GM23248 (cell line): ENCODE results near the gene SERPINB2. TPM values are rescaled to one million over a fixed set of nuclear protein-coding genes. Genes with fewer than 3 reads are reported as not detected.

Experiments used
- DNase-seq: peaks from one replicate; pipeline ENCODE4 v3.0.0-alpha.2; 2015
- H2AFZ ChIP-seq: fragments of 200-600 bp; sonication (generic); 2 replicates; pipeline ENCODE4 v1.6.1; 2016; ENCODE audit warnings: antibody characterized with exemption
- H3F3A ChIP-seq: fragments of 200-600 bp; sonication (generic); 2 replicates; pipeline ENCODE4 v1.6.1; 2016; ENCODE audit warnings: mild to moderate bottlenecking, antibody characterized with exemption, mixed run types; ENCODE audit not compliant: insufficient read depth
- H3K27ac ChIP-seq: fragments of 200-600 bp; sonication (generic); 2 replicates; pipeline ENCODE4 v1.5.1; 2016; ENCODE audit warnings: mild to moderate bottlenecking
- H3K27me3 ChIP-seq: fragments of 200-600 bp; sonication (generic); replicated peaks from 2 replicates; pipeline ENCODE4 v1.6.1; 2016; ENCODE audit warnings: mild to moderate bottlenecking; ENCODE audit not compliant: insufficient read depth
- H3K36me3 ChIP-seq: fragments of 200-600 bp; sonication (generic); 2 replicates; pipeline ENCODE4 v1.6.1; 2016; ENCODE audit warnings: low read depth, mild to moderate bottlenecking
- H3K4me1 ChIP-seq: fragments of 200-600 bp; sonication (generic); 2 replicates; pipeline ENCODE4 v1.6.1; 2016; ENCODE audit warnings: mild to moderate bottlenecking; ENCODE audit not compliant: insufficient read depth
- H3K4me2 ChIP-seq: fragments of 200-600 bp; sonication (generic); one replicate; pipeline ENCODE4 v1.6.1; 2016; ENCODE audit warnings: mild to moderate bottlenecking; ENCODE audit not compliant: unreplicated experiment
- H3K4me3 ChIP-seq: fragments of 200-600 bp; sonication (generic); 2 replicates; pipeline ENCODE4 v1.5.1; 2016; ENCODE audit warnings: mild to moderate bottlenecking
- H3K79me2 ChIP-seq: fragments of 200-600 bp; sonication (generic); 2 replicates; pipeline ENCODE4 v1.6.1; 2016; ENCODE audit warnings: mild to moderate bottlenecking; ENCODE audit not compliant: insufficient read depth
- H3K9ac ChIP-seq: fragments of 200-600 bp; sonication (generic); 2 replicates; pipeline ENCODE4 v1.6.1; 2016; ENCODE audit warnings: mild to moderate bottlenecking
- H3K9me2 ChIP-seq: fragments of 200-600 bp; sonication (generic); 2 replicates; pipeline ENCODE4 v1.6.1; 2016; ENCODE audit warnings: mixed run types, mild to moderate bottlenecking, moderate library complexity; ENCODE audit not compliant: insufficient read depth
- H3K9me3 ChIP-seq: fragments of 200-600 bp; sonication (generic); one replicate; pipeline ENCODE4 v1.6.1; 2017; ENCODE audit warnings: low read depth
- H4K20me1 ChIP-seq: fragments of 200-600 bp; sonication (generic); 2 replicates; pipeline ENCODE4 v1.6.0; 2016; ENCODE audit not compliant: insufficient read depth
- EZH2 ChIP-seq: fragments of 200-600 bp; sonication (generic); IDR thresholded peaks from 2 replicates; pipeline ENCODE4 v1.6.1; 2018; ENCODE audit warnings: antibody characterized with exemption, mild to moderate bottlenecking; ENCODE audit not compliant: insufficient read depth, poor library complexity, severe bottlenecking
- EZH2phosphoT487 ChIP-seq: fragments of 200-600 bp; sonication (generic); IDR thresholded peaks from 2 replicates; pipeline ENCODE4 v1.6.1; 2018; ENCODE audit warnings: antibody characterized with exemption, moderate library complexity, mild to moderate bottlenecking, low read depth; ENCODE audit not compliant: insufficient read depth
- WGBS, 2 experiments: methylation state at CpG; one replicate each; pipeline ENCODE4 v1.1.6; 2015 to 2017; ENCODE audit warnings: low lambda C conversion rate in 2 of 2, low coverage in 1 of 2; ENCODE audit errors: missing lambda C conversion rate in 2 of 2; 5-methylcytosine and 5-hydroxymethylcytosine counted together
- in situ Hi-C: fragments of 300-500 bp; cut with MboI; formaldehyde crosslinking; loops from 2 replicates; pipeline ENCODE4 v1.15.0; 2020
- polyA plus RNA-seq: library from polyadenylated mRNA; unstranded; fragments of >200 nt; fragmentation: Nextera tagmentation; extraction: Ambion mirVana; gene quantifications from 2 replicates; pipeline ENCODE4 v1.2.1, GENCODE V29; 2016
- total RNA-seq: library from RNA; depleted of rRNA; stranded (reverse); fragments of >200 nt; shearing (Covaris generic); gene quantifications from 2 replicates; pipeline ENCODE4 v1.2.3, GENCODE V29; 2014

Gene SERPINB2
- total and polyA plus RNA-seq, 2 experiments from 2014 or later, result 6.1 to 10.7 TPM

GRCh38 chr18:63860531-63860930 is 27.0 kb upstream of the SERPINB2 start:
- DNase-seq, result no peak
- H3K4me3 ChIP-seq, result no peak overlapping the region
- no peaks in the 10 kb centered on the region for H3K9me3 ChIP-seq
- H3K27me3 ChIP-seq, result no peaks in the 10 kb centered on the region
- no peaks in the 10 kb centered on the region for H3K4me1 ChIP-seq
- H3F3A ChIP-seq, result no peaks in the 10 kb centered on the region
- no peaks in the 10 kb centered on the region for H3K9me2 ChIP-seq
- H4K20me1 ChIP-seq, result no peaks in the 10 kb centered on the region
- H3K36me3 ChIP-seq, result no peaks in the 10 kb centered on the region
- H3K4me2 ChIP-seq, result no peak overlapping the region
- in situ Hi-C loops, result no loop called here
- no peak overlapping the region for H2AFZ ChIP-seq
- TF ChIP-seq EZH2phosphoT487, result no peak
- TF ChIP-seq EZH2, result no peak
- no peak overlapping the region for H3K27ac ChIP-seq
- no peak overlapping the region for H3K9ac ChIP-seq
- no peaks in the 10 kb centered on the region for H3K79me2 ChIP-seq
- WGBS, 2 experiments, result 94 to 100% methylated on average over 2 of the region's 2 CpGs

- H2AFZ ChIP-seq, result peak overlapping the region; percentile 39; the same call in 1 of the 2 replicates
- no peaks in the 10 kb centered on the region for H3K9me3 ChIP-seq
- TF ChIP-seq EZH2phosphoT487 (no peak), EZH2 (no peak)
- H3K4me2 ChIP-seq, result peak overlapping the region; percentile 10
- 95 to 97% methylated on average over 3 of the region's 3 CpGs for WGBS, 2 experiments
- peak; percentile 17 for DNase-seq
- no peaks in the 10 kb centered on the region for H3K9me2 ChIP-seq
- peak overlapping the region; percentile 23; the same call in 1 of the 2 replicates for H3K27ac ChIP-seq
- H3K9ac ChIP-seq, result no peak overlapping the region
- peaks cover 5% of the 10 kb centered on the region for H3F3A ChIP-seq
- in situ Hi-C loops, result no loop called here
- H3K36me3 ChIP-seq, result no peaks in the 10 kb centered on the region
- no peaks in the 10 kb centered on the region for H3K27me3 ChIP-seq
- no peak overlapping the region for H3K4me3 ChIP-seq
- H3K79me2 ChIP-seq, result no peaks in the 10 kb centered on the region
- H3K4me1 ChIP-seq, result peaks cover 34% of the 10 kb centered on the region
- H4K20me1 ChIP-seq, result no peaks in the 10 kb centered on the region
These were observed 20.0 kb upstream of the SERPINB2 start for GRCh38 chr18:63867368-63868125.

GRCh38 chr18:63868546-63868945 is 19.0 kb upstream of the SERPINB2 start:
- Histone ChIP-seq H3K9ac (no peak overlapping the region), H3K36me3 (no peaks in the 10 kb centered on the region), H3K9me3 (no peaks in the 10 kb centered on the region), H3F3A (peaks cover 5% of the 10 kb centered on the region), H4K20me1 (no peaks in the 10 kb centered on the region), H3K27me3 (no peaks in the 10 kb centered on the region), H3K4me1 (peaks cover 34% of the 10 kb centered on the region), H2AFZ (no peak overlapping the region), H3K79me2 (no peaks in the 10 kb centered on the region), H3K4me2 (no peak overlapping the region), H3K4me3 (no peak overlapping the region), H3K27ac (peak overlapping the region; percentile 97), H3K9me2 (no peaks in the 10 kb centered on the region)
- TF ChIP-seq EZH2, result no peak
- no peak for TF ChIP-seq EZH2phosphoT487
- WGBS, 2 experiments, result 85 to 86% methylated on average over 9 of the region's 9 CpGs
- in situ Hi-C loops, result no loop called here
- DNase-seq, result no peak

GRCh38 chr18:63869374-63869773 is 18.1 kb upstream of the SERPINB2 start:
- H2AFZ ChIP-seq, result peak overlapping the region; percentile 68
- H3F3A ChIP-seq, result peaks cover 5% of the 10 kb centered on the region
- no peaks in the 10 kb centered on the region for H3K27me3 ChIP-seq
- peak; percentile 95 for DNase-seq
- H3K79me2 ChIP-seq, result no peaks in the 10 kb centered on the region
- in situ Hi-C loops, result no loop called here
- TF ChIP-seq EZH2phosphoT487 (0 out of 2 replicates have a peak, but pooled peaks have one; percentile 26), EZH2 (no peak)
- peak overlapping the region; percentile 97 for H3K27ac ChIP-seq
- H3K4me1 ChIP-seq, result peaks cover 34% of the 10 kb centered on the region
- H3K9me3 ChIP-seq, result no peaks in the 10 kb centered on the region
- no peaks in the 10 kb centered on the region for H3K36me3 ChIP-seq
- WGBS, 2 experiments, result 23 to 24% methylated on average over 9 of the region's 9 CpGs
- H3K9me2 ChIP-seq, result no peaks in the 10 kb centered on the region
- no peaks in the 10 kb centered on the region for H4K20me1 ChIP-seq
- peak overlapping the region; percentile 72 for H3K9ac ChIP-seq
- H3K4me2 ChIP-seq, result peak overlapping the region; percentile 69
- H3K4me3 ChIP-seq, result peak overlapping the region; percentile 24; the same call in 1 of the 2 replicates
